Calu3 (cell line): ENCODE results near the gene SERINC3. TPM values are rescaled to one million over a fixed set of nuclear protein-coding genes. Genes with fewer than 3 reads are reported as not detected.

Experiments
- BruUV-seq: library from RNA; stranded (reverse); fragments of 400-500 nt; replicated peaks from 2 replicates; lab custom pipeline; 2021; lab: Mats Ljungman, UMichigan
- CTCF ChIA-PET: fragments of 300-600 bp; sonication (Branson Sonifier 250); formaldehyde crosslinking; loops from one replicate; lab custom pipeline; 2022; ENCODE audit warnings: antibody characterized with exemption; lab: Charles Lee
- DNase-seq: peaks from one replicate; pipeline ENCODE4 v3.0.0; 2022
- H3K27ac Mint-ChIP-seq: one replicate; pipeline ENCODE4 v1.8.0; 2022; ENCODE audit warnings: mixed read lengths; ENCODE audit not compliant: unreplicated experiment
- H3K27me3 Mint-ChIP-seq: one replicate; pipeline ENCODE4 v1.8.0; 2022; ENCODE audit warnings: mixed read lengths; ENCODE audit not compliant: unreplicated experiment
- H3K36me3 Mint-ChIP-seq: one replicate; pipeline ENCODE4 v1.8.0; 2022; ENCODE audit warnings: mild to moderate bottlenecking, moderate library complexity, mixed read lengths; ENCODE audit not compliant: insufficient read depth, unreplicated experiment
- H3K4me1 Mint-ChIP-seq: one replicate; pipeline ENCODE4 v1.8.0; 2022; ENCODE audit warnings: mild to moderate bottlenecking, low read depth, mixed read lengths; ENCODE audit not compliant: unreplicated experiment
- H3K4me3 Mint-ChIP-seq: one replicate; pipeline ENCODE4 v1.8.0; 2022; ENCODE audit warnings: mild to moderate bottlenecking, low read depth, moderate library complexity, mixed read lengths; ENCODE audit not compliant: unreplicated experiment
- H3K9me3 Mint-ChIP-seq: one replicate; pipeline ENCODE4 v1.8.0; 2022; ENCODE audit warnings: low read depth, mixed read lengths; ENCODE audit not compliant: unreplicated experiment
- CTCF ChIP-seq: fragments of 200-600 bp; IDR thresholded peaks from one replicate; pipeline ENCODE4 v1.8.0; 2022; ENCODE audit warnings: antibody characterized with exemption; ENCODE audit not compliant: unreplicated experiment
- intact Hi-C: fragments of 100-400 bp; cut with micrococcal nuclease; formaldehyde crosslinking; loops from one replicate; pipeline ENCODE4 v1.10.0; 2022; ENCODE audit not compliant: unreplicated experiment
- total RNA-seq: library from RNA; stranded (reverse); gene quantifications from 2 replicates; pipeline ENCODE4 v1.2.3, GENCODE V29; 2022

SERINC3 gene
- total RNA-seq, 1 experiment from 2014 or later: 173 TPM

- DNase-seq: no peak
- peaks cover 33% of the 10 kb centered on the region for H3K27me3 Mint-ChIP-seq
- H3K27ac Mint-ChIP-seq: no peak overlapping the region
- TF ChIP-seq CTCF: no peak
- CTCF ChIA-PET: interaction anchor here (1.4 to 2.4 kb wide), 2 partner anchors 10 kb away, joined by 4 to 7 read pairs; no protein-coding TSS in a partner anchor
- BruUV-seq: no TSS peak
- H3K4me3 Mint-ChIP-seq: no peak overlapping the region
- H3K9me3 Mint-ChIP-seq: no peaks in the 10 kb centered on the region
- H3K4me1 Mint-ChIP-seq: no peaks in the 10 kb centered on the region
- no peaks in the 10 kb centered on the region for H3K36me3 Mint-ChIP-seq
- intact Hi-C loops: no loop called here
Observed at GRCh38 chr20:44552950-44553908, 31.4 kb upstream of the SERINC3 start.

GRCh38 chr20:44552568-44552949 is 30.7 kb upstream of the SERINC3 start:
- no peak for TF ChIP-seq CTCF
- no peaks in the 10 kb centered on the region for H3K4me1 Mint-ChIP-seq
- no peak overlapping the region for H3K4me3 Mint-ChIP-seq
- H3K36me3 Mint-ChIP-seq: no peaks in the 10 kb centered on the region
- H3K9me3 Mint-ChIP-seq: no peaks in the 10 kb centered on the region
- CTCF ChIA-PET: interaction anchor here (2.4 kb wide), 1 partner anchor 10 kb away, joined by 7 read pairs; no protein-coding TSS in a partner anchor
- no TSS peak for BruUV-seq
- DNase-seq: no peak
- H3K27me3 Mint-ChIP-seq: peaks cover 34% of the 10 kb centered on the region
- intact Hi-C loops: no loop called here
- no peak overlapping the region for H3K27ac Mint-ChIP-seq

- no TSS peak for BruUV-seq
- H3K27me3 Mint-ChIP-seq: peaks cover 39% of the 10 kb centered on the region
- CTCF ChIA-PET: interaction anchor here (2.4 kb wide), 1 partner anchor 9 kb away, joined by 7 read pairs; no protein-coding TSS in a partner anchor
- no peaks in the 10 kb centered on the region for H3K36me3 Mint-ChIP-seq
- intact Hi-C loops: no loop called here
- no peak overlapping the region for H3K4me3 Mint-ChIP-seq
- TF ChIP-seq CTCF: no peak
- DNase-seq: no peak
- H3K4me1 Mint-ChIP-seq: no peaks in the 10 kb centered on the region
- no peak overlapping the region for H3K27ac Mint-ChIP-seq
- H3K9me3 Mint-ChIP-seq: no peaks in the 10 kb centered on the region
Observed at GRCh38 chr20:44552050-44552449, 30.2 kb upstream of the SERINC3 start.

- TF ChIP-seq CTCF: no peak
- H3K4me1 Mint-ChIP-seq: no peaks in the 10 kb centered on the region
- H3K4me3 Mint-ChIP-seq: no peak overlapping the region
- CTCF ChIA-PET: no interaction called here
- H3K27ac Mint-ChIP-seq: no peak overlapping the region
- no peak for DNase-seq
- no peaks in the 10 kb centered on the region for H3K36me3 Mint-ChIP-seq
- no peaks in the 10 kb centered on the region for H3K9me3 Mint-ChIP-seq
- intact Hi-C loops: no loop called here
- BruUV-seq: no TSS peak
- peaks cover 42% of the 10 kb centered on the region for H3K27me3 Mint-ChIP-seq
Observed at GRCh38 chr20:44549123-44549522, 27.3 kb upstream of the SERINC3 start.
